ENCODE measurements around the gene PSMB4.
A peak's percentile ranks its signal among the peaks of the same experiment; 100 is the strongest.
"Not testable (repeated sequence)": the region's sequence is repeated elsewhere in the genome, so short reads cannot be mapped to it uniquely, and the experiment has no call there.

The PSMB4 gene

GRCh38 chr1:151369621-151370048 is 29.7 kb upstream of the PSMB4 start:
- H3K27me3 ChIP-seq (ENCODE audit: control insufficient read depth, insufficient read depth, low read length): no peaks in the 10 kb centered on the region
- H3K4me1 ChIP-seq (ENCODE audit: control insufficient read depth, insufficient read depth, low read length): peaks cover 2% of the 10 kb centered on the region
- no peaks in the 10 kb centered on the region for H3K9me3 ChIP-seq (ENCODE audit: control insufficient read depth, insufficient read depth, low read length)
- H3K9ac ChIP-seq (ENCODE audit: low read depth, low read length): no peak overlapping the region
- H3K4me3 ChIP-seq (ENCODE audit: low read depth, low read length): no peak overlapping the region
- peaks cover 3% of the 10 kb centered on the region for H3K36me3 ChIP-seq (ENCODE audit: control insufficient read depth, insufficient read depth, low read length)

GRCh38 chr1:151370211-151370911 is 29.0 kb upstream of the PSMB4 start:
- Histone ChIP-seq H3K9me3 (ENCODE audit: control insufficient read depth, insufficient read depth, low read length) (no peaks in the 10 kb centered on the region), H3K4me3 (ENCODE audit: low read depth, low read length) (no peak overlapping the region), H3K27me3 (ENCODE audit: control insufficient read depth, insufficient read depth, low read length) (no peaks in the 10 kb centered on the region), H3K9ac (ENCODE audit: low read depth, low read length) (no peak overlapping the region), H3K4me1 (ENCODE audit: control insufficient read depth, insufficient read depth, low read length) (peaks cover 2% of the 10 kb centered on the region), H3K36me3 (ENCODE audit: control insufficient read depth, insufficient read depth, low read length) (peaks cover 3% of the 10 kb centered on the region)

GRCh38 chr1:151371370-151372057 is 27.9 kb upstream of the PSMB4 start:
- H3K9ac ChIP-seq (ENCODE audit: low read depth, low read length): no peak overlapping the region

GRCh38 chr1:151372058-151372934 is 27.1 kb upstream of the PSMB4 start, which contains the start of gene SELENBP1:
SELENBP1 (minus strand) TSS chr1:151372705; CDS start chr1:151372641, 64 bp downstream.
- H3K36me3 ChIP-seq (ENCODE audit: control insufficient read depth, insufficient read depth, low read length): peaks cover 3% of the 10 kb centered on the region
- no peaks in the 10 kb centered on the region for H3K9me3 ChIP-seq (ENCODE audit: control insufficient read depth, insufficient read depth, low read length)
- H3K9ac ChIP-seq (ENCODE audit: low read depth, low read length): peak within 1 kb of the TSS; percentile 65
- no peaks in the 10 kb centered on the region for H3K27me3 ChIP-seq (ENCODE audit: control insufficient read depth, insufficient read depth, low read length)
- peak within 1 kb of the TSS; percentile 56 for H3K4me3 ChIP-seq (ENCODE audit: low read depth, low read length)
- peaks cover 2% of the 10 kb centered on the region for H3K4me1 ChIP-seq (ENCODE audit: control insufficient read depth, insufficient read depth, low read length)

More at GRCh38 chr1:151371370-151372057, 27.9 kb upstream of the PSMB4 start:
- Histone ChIP-seq H3K4me1 (ENCODE audit: control insufficient read depth, insufficient read depth, low read length) (peaks cover 2% of the 10 kb centered on the region), H3K4me3 (ENCODE audit: low read depth, low read length) (peak overlapping the region; percentile 56), H3K27me3 (ENCODE audit: control insufficient read depth, insufficient read depth, low read length) (no peaks in the 10 kb centered on the region), H3K36me3 (ENCODE audit: control insufficient read depth, insufficient read depth, low read length) (peaks cover 3% of the 10 kb centered on the region), H3K9me3 (ENCODE audit: control insufficient read depth, insufficient read depth, low read length) (no peaks in the 10 kb centered on the region)

GRCh38 chr1:151373196-151373595 is 26.2 kb upstream of the PSMB4 start:
- Histone ChIP-seq H3K36me3 (ENCODE audit: control insufficient read depth, insufficient read depth, low read length) (no peaks in the 10 kb centered on the region), H3K4me3 (ENCODE audit: low read depth, low read length) (no peak overlapping the region), H3K4me1 (ENCODE audit: control insufficient read depth, insufficient read depth, low read length) (peaks cover 2% of the 10 kb centered on the region), H3K27me3 (ENCODE audit: control insufficient read depth, insufficient read depth, low read length) (no peaks in the 10 kb centered on the region), H3K9me3 (ENCODE audit: control insufficient read depth, insufficient read depth, low read length) (no peaks in the 10 kb centered on the region), H3K9ac (ENCODE audit: low read depth, low read length) (no peak overlapping the region)

GRCh38 chr1:151377150-151377884 is 22.1 kb upstream of the PSMB4 start:
- no peaks in the 10 kb centered on the region for H3K27me3 ChIP-seq (ENCODE audit: control insufficient read depth, insufficient read depth, low read length)
- no peaks in the 10 kb centered on the region for H3K9me3 ChIP-seq (ENCODE audit: control insufficient read depth, insufficient read depth, low read length)
- H3K9ac ChIP-seq (ENCODE audit: low read depth, low read length): no peak overlapping the region
- H3K36me3 ChIP-seq (ENCODE audit: control insufficient read depth, insufficient read depth, low read length): no peaks in the 10 kb centered on the region
- H3K4me1 ChIP-seq (ENCODE audit: control insufficient read depth, insufficient read depth, low read length): peaks cover 2% of the 10 kb centered on the region
- no peak overlapping the region for H3K4me3 ChIP-seq (ENCODE audit: low read depth, low read length)

- no peaks in the 10 kb centered on the region for H3K9me3 ChIP-seq (ENCODE audit: control insufficient read depth, insufficient read depth, low read length)
- H3K4me3 ChIP-seq (ENCODE audit: low read depth, low read length): no peak overlapping the region
- H3K9ac ChIP-seq (ENCODE audit: low read depth, low read length): no peak overlapping the region
- peaks cover 8% of the 10 kb centered on the region for H3K27me3 ChIP-seq (ENCODE audit: control insufficient read depth, insufficient read depth, low read length)
- H3K4me1 ChIP-seq (ENCODE audit: control insufficient read depth, insufficient read depth, low read length): no peaks in the 10 kb centered on the region
- H3K36me3 ChIP-seq (ENCODE audit: control insufficient read depth, insufficient read depth, low read length): no peaks in the 10 kb centered on the region
These were observed 14.8 kb upstream of the PSMB4 start for GRCh38 chr1:151384584-151384983.

GRCh38 chr1:151386002-151386401 is 13.4 kb upstream of the PSMB4 start:
- H3K36me3 ChIP-seq (ENCODE audit: control insufficient read depth, insufficient read depth, low read length): no peaks in the 10 kb centered on the region
- H3K4me1 ChIP-seq (ENCODE audit: control insufficient read depth, insufficient read depth, low read length): no peaks in the 10 kb centered on the region
- no peak overlapping the region for H3K9ac ChIP-seq (ENCODE audit: low read depth, low read length)
- H3K4me3 ChIP-seq (ENCODE audit: low read depth, low read length): no peak overlapping the region
- peaks cover 8% of the 10 kb centered on the region for H3K27me3 ChIP-seq (ENCODE audit: control insufficient read depth, insufficient read depth, low read length)
- no peaks in the 10 kb centered on the region for H3K9me3 ChIP-seq (ENCODE audit: control insufficient read depth, insufficient read depth, low read length)

- not testable (repeated sequence) for H3K9ac ChIP-seq (ENCODE audit: low read depth, low read length); H3K4me1 ChIP-seq (ENCODE audit: control insufficient read depth, insufficient read depth, low read length); H3K36me3 ChIP-seq (ENCODE audit: control insufficient read depth, insufficient read depth, low read length); H3K9me3 ChIP-seq (ENCODE audit: control insufficient read depth, insufficient read depth, low read length); H3K4me3 ChIP-seq (ENCODE audit: low read depth, low read length); H3K27me3 ChIP-seq (ENCODE audit: control insufficient read depth, insufficient read depth, low read length)
These were observed 8.9 kb upstream of the PSMB4 start for GRCh38 chr1:151390221-151391078.

- Histone ChIP-seq H3K9ac (ENCODE audit: low read depth, low read length) (no peak overlapping the region), H3K4me1 (ENCODE audit: control insufficient read depth, insufficient read depth, low read length) (no peaks in the 10 kb centered on the region), H3K36me3 (ENCODE audit: control insufficient read depth, insufficient read depth, low read length) (no peaks in the 10 kb centered on the region)
These were observed 8.3 kb upstream of the PSMB4 start for GRCh38 chr1:151391079-151391563.

More at GRCh38 chr1:151391079-151391563, 8.3 kb upstream of the PSMB4 start:
- H3K4me3 ChIP-seq (ENCODE audit: low read depth, low read length): no peak overlapping the region
- H3K27me3 ChIP-seq (ENCODE audit: control insufficient read depth, insufficient read depth, low read length): no peaks in the 10 kb centered on the region
- no peaks in the 10 kb centered on the region for H3K9me3 ChIP-seq (ENCODE audit: control insufficient read depth, insufficient read depth, low read length)

Data from iPS-15b (cell line).